Activated CD4-positive, alpha-beta T cell treated with anti-CD3 and anti-CD28 coated beads, Interleukin-2, amount 50 U/mL, for 4 hours (primary cell): ENCODE data around the gene CPE.

ENCODE experiments used
- DNase-seq, 2 experiments: peaks; one replicate each; pipeline ENCODE4 v3.0.0-alpha.2; 2020

CPE gene

GRCh38 chr4:165515201-165515600, 136.4 kb downstream of the CPE start:
- no peak for DNase-seq

- no peak for DNase-seq
Observed at GRCh38 chr4:165516281-165516833, 137.5 kb downstream of the CPE start.

DNA sequence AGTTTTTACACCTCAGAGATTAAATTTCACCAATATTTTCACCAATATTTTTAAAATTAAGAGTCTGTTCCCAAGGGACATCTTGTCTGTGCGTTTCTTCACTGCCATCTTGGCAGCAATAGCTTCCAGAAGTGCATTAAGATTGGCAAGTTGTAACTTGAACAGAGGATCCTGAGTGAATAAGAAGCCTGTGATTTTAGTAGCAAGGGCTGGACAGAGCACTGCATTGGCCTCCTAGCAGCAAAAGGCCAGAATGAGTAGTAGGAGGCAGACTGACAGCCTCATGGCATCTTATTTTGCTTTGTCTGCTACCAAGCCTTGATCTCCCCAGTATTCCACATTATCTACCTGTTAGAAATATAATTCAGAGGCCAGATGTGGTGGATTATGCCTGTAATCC, 138.4 kb downstream of the CPE start:
- DNase-seq: no peak

- DNase-seq: no peak
Observed at GRCh38 chr4:165518024-165518616, 139.3 kb downstream of the CPE start.

GRCh38 chr4:165518686-165519085, 139.9 kb downstream of the CPE start:
- no peak for DNase-seq

DNA sequence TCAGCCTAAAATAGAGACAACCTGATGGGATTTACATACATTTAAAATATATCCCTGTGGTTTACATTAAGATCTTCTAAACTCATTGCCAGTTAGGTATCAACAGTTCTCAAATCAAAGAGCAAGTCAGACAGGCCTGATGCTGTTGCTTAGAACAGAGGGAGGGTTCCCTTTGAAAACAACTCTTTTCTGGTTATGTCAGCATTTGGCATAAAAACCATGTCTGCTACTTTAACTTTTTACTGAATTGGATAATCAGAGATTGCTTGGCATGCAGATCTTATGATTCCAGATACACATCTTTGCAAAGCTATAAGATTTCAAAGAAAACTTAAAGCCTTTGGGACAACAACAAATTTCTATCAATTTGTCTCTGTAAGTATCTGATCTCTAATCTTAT, 140.8 kb downstream of the CPE start:
- no peak for DNase-seq

- DNase-seq: no peak
Observed at GRCh38 chr4:165520086-165520485, 141.3 kb downstream of the CPE start.

DNA sequence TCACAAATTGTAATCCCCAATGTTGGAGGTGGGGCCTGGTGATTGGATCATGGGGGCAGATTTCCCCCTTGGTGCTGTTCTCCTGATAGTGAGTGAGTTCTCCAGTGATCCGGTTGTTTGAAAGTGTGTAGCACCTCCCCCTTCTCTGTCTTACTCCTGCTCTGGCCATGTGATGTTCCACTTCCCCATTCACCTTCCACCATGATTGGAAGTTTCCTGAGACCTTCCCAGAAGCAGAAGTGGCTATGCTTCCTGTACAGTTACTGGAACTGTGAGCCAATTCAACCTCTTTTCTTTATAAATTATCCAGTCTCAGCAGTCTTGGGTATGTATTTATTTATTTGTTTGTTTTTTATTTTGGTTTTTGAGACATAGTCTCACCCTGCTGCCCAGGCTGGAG, 143.2 kb downstream of the CPE start:
- no peak for DNase-seq

DNA sequence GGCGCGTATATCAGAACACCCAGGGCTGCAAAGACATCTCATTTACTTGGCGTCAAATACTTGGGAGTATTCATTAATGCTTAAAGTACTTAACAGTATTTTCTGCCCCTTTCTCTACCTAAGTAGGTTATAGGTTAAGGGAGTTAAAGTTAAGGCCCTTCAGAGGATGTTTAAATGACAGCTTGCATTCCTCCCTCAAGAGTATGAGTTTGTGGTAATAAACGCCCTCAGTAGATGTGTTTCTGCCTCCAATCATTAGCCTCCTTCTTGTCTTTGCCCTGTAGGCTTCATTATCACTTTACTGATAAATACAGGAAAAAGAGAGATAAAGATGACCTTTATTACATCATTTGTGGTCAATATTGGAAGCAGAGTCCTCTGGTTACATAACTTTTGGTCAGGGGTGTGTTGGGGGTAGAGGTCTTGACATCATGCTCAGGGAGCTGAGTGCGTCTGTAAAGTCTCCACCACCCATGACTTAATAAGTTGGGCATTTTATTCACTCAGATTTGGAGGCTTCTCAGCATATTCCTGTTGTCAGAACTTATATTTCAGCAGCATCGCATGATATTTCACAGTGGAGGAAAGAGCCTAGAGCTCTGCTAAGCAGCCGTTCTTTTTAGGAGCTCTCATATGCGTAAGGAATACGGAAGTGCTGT, 145.9 kb downstream of the CPE start:
- DNase-seq: no peak

GRCh38 chr4:165532976-165533375, 154.2 kb downstream of the CPE start:
- no peak for DNase-seq

- no peak for DNase-seq
Observed at GRCh38 chr4:165537028-165537648, 158.3 kb downstream of the CPE start.

- no peak for DNase-seq
Observed at GRCh38 chr4:165539801-165540200, 161.0 kb downstream of the CPE start.

DNA sequence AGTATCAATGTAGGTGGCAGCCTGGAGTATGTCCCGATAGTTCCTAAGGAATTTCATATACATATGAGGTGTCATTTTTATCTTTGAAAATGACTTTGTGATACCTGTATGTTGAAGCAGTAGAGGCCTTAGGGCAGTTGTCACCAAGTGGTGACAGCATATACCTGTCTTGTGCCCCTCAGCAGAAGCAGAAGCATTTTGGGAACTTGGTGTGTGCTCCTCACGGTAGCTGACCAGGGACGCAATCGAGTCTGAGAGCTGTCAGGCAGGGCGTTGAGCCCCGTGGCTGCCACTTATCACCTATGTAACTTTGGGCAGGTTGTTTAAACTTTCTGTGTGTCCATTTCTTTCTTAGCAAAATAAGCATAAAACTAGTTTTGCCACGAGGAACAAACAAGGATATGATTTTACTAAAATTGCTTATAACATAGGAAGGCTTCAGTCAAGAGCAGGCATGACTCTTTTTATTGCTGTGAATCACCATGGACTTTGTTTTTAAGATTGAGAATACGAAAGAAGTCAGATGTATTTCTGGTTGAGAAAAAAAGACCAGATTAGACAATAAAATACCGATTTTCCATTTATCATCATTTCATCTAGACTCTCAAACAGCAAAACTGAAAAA, 161.5 kb downstream of the CPE start:
- DNase-seq: no peak

- no peak for DNase-seq
Observed at GRCh38 chr4:165541851-165542459, 163.1 kb downstream of the CPE start.

GRCh38 chr4:165542476-165542875, 163.7 kb downstream of the CPE start:
- no peak for DNase-seq
